CD4-positive, alpha-beta T cell treated with Interleukin-17A for 4 hours (primary cell): Measurements from ENCODE around the gene ZDHHC1.

Source experiments
- DNase-seq: peaks from one replicate; pipeline ENCODE4 v3.0.0-alpha.2; 2020; ENCODE audit warnings: mixed read lengths

ZDHHC1 gene

GRCh38 chr16:67446968-67447507, 30.8 kb upstream of the ZDHHC1 start:
- DNase-seq: no peak

GRCh38 chr16:67445913-67446907, 29.9 kb upstream of the ZDHHC1 start:
- no peak for DNase-seq

GRCh38 chr16:67445441-67445912, 29.2 kb upstream of the ZDHHC1 start:
- DNase-seq: no peak

- no peak for DNase-seq
These were observed 28.8 kb upstream of the ZDHHC1 start for GRCh38 chr16:67445126-67445426.

GRCh38 chr16:67444259-67445125, 28.2 kb upstream of the ZDHHC1 start:
- no peak for DNase-seq

GRCh38 chr16:67443265-67443664, 27.0 kb upstream of the ZDHHC1 start:
- DNase-seq: no peak

- no peak for DNase-seq
These were observed 26.4 kb upstream of the ZDHHC1 start for GRCh38 chr16:67442581-67443255.

- DNase-seq: no peak
These were observed 25.6 kb upstream of the ZDHHC1 start for GRCh38 chr16:67441907-67442306.

GRCh38 chr16:67441271-67441753, 25.0 kb upstream of the ZDHHC1 start:
- DNase-seq: no peak

- no peak for DNase-seq
These were observed 22.6 kb upstream of the ZDHHC1 start for GRCh38 chr16:67438824-67439393.

- DNase-seq: no peak
These were observed 22.0 kb upstream of the ZDHHC1 start for GRCh38 chr16:67438098-67438791.

GRCh38 chr16:67437513-67437912, 21.2 kb upstream of the ZDHHC1 start:
- no peak for DNase-seq

GRCh38 chr16:67436640-67437193, 20.4 kb upstream of the ZDHHC1 start:
- no peak for DNase-seq

GRCh38 chr16:67435758-67436164, 19.5 kb upstream of the ZDHHC1 start:
- DNase-seq: no peak

GRCh38 chr16:67433131-67433719, 16.9 kb upstream of the ZDHHC1 start:
- DNase-seq: no peak

- no peak for DNase-seq
These were observed 16.2 kb upstream of the ZDHHC1 start for GRCh38 chr16:67432506-67432890.

GRCh38 chr16:67431775-67432505, 15.7 kb upstream of the ZDHHC1 start:
- no peak for DNase-seq

GRCh38 chr16:67430977-67431774, 14.9 kb upstream of the ZDHHC1 start, which contains the start of gene HSD11B2:
TSS of gene HSD11B2 (plus strand) at chr16:67431121. CDS start at chr16:67431249, 128 bp downstream.
- peak; percentile 52 for DNase-seq

- peak; percentile 39 for DNase-seq
These were observed 14.3 kb upstream of the ZDHHC1 start for GRCh38 chr16:67430504-67430976.
